NOMO-1 treated with dmso at 0.1 percent for 144 hours (cell line): ENCODE measurements around the gene VAT1.

Experiments used
- DNase-seq: peaks from one replicate; lab custom pipeline; 2025; ENCODE audit not compliant: unreplicated experiment; lab: John Stamatoyannopoulos, UW

The VAT1 gene

GRCh38 chr17:43027091-43028032, 5.2 kb upstream of the VAT1 start:
- no peak for DNase-seq

DNA sequence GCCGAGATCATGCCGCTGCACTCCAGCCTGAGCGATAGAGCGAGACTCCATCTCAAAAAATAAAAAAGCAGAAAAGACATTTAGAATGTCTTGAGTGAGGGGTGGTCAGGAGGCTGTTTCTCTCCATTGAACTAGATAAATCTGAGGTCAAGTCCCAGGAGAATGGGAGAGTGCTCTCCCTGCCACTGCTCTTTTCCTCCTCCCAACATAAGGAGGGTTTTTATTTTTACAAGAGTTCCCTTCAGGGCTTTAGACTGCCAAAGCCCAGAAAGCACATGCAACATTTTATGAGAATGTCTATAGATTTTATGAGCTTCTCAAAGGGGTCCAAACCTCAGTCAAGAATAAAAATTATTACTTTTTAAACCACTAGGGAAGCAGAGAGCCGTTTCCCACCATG, 4.4 kb upstream of the VAT1 start:
- no peak for DNase-seq

- no peak for DNase-seq
These were observed 3.8 kb upstream of the VAT1 start for GRCh38 chr17:43025766-43026537.

GRCh38 chr17:43025290-43025657, 3.1 kb upstream of the VAT1 start:
- no peak for DNase-seq

GRCh38 chr17:43024407-43025289, 2.5 kb upstream of the VAT1 start, which contains the start of gene RND2:
TSS of gene RND2 (plus strand) at chr17:43025231. CDS start at chr17:43025348, 117 bp downstream.
- peak; percentile 86 for DNase-seq

DNA sequence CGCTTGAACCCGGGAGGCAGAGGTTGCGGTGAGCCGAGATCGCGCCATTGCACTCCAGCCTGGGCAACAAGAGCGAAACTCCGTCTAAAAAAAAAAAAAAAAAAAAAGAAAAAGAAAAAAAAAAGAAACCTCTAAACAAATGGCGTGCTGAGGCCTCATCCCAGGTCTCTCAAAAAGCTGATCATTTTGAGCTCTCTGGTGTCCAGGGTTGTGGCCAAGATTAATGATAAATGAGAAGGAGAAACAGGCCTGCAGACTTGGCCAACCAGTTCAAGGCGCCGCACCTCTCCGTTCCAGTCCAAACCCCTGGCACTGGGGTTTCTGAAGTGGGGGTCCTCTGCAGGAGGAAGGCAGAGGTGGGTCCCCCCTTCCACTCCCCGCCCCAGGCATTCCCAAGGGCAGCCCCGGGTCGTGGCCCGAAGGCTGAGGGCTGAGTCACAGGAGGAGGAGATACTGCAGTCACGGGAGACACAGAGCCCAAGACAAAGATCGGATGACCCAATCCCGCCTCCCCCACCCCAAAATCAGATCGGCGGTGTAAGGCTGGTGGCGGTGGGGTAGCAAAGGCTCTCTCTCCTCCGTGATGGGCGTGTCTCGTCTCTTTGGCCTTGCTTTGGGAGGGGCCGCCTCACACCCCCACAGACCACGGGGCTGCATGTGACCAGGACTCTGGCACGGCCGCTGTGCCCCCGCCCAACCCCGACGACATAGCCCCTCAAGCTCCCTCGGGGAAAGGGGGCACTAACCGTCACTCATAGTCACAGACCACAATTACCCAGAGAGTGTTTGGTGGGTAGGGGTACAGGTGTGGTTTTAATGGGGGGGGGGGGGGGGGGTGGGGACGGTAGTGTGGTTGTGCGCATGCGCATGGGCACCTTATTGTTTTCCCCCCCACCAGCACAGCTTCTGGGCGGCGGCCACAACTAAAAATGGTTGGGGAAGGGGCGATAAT, 1.1 kb downstream of the VAT1 start:
- no peak for DNase-seq

DNA sequence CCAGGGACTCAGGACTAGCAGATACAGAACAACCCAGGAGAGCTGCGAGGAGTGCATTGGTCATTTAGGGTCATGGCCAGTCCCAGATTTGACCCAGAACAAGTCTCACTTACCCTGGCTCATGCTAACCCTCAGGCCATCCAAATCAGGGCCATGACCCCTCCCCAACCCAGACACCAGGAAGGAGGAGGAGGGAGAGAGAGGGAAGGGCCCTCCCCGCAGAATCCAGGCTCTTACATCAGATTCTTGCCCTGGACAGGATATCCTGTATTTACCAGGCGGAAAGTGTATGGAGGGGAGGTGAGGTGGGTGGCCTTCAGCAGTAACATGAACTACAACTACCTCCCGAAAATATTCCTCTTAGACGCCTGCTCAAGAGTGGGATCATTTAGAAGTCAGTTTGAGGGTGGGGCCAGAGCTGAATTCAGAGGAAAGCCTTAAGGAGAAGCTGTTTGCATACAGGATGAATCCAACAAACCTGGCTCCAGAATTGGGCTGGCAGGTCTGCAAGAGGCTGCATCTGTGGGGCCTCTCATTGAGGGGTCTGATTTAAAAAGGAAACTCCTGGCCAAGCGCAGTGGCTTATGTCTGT, 2.1 kb downstream of the VAT1 start:
- no peak for DNase-seq

DNA sequence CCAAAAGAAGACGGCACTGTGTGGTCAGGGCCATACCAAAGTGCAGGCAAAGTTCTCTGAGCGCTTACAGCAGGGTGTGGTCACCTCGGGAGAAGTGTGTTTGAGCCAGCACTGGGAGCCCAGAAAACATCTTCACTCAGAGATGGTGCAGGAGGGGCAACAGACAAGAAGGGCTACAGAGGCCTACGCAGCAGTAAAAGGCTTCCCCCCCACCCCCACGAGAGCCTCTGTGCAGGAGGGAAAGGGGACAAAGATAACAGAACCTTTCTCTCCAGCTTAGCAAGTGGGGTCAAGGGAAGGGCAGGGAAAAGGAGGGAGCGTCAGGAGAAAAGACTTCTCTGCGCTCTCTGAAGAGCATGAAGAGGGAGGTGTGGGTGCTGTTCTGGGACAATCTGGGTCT, 2.8 kb downstream of the VAT1 start:
- no peak for DNase-seq

- peak; percentile 54 for DNase-seq
These were observed 3.3 kb downstream of the VAT1 start for GRCh38 chr17:43018932-43019331.

DNA sequence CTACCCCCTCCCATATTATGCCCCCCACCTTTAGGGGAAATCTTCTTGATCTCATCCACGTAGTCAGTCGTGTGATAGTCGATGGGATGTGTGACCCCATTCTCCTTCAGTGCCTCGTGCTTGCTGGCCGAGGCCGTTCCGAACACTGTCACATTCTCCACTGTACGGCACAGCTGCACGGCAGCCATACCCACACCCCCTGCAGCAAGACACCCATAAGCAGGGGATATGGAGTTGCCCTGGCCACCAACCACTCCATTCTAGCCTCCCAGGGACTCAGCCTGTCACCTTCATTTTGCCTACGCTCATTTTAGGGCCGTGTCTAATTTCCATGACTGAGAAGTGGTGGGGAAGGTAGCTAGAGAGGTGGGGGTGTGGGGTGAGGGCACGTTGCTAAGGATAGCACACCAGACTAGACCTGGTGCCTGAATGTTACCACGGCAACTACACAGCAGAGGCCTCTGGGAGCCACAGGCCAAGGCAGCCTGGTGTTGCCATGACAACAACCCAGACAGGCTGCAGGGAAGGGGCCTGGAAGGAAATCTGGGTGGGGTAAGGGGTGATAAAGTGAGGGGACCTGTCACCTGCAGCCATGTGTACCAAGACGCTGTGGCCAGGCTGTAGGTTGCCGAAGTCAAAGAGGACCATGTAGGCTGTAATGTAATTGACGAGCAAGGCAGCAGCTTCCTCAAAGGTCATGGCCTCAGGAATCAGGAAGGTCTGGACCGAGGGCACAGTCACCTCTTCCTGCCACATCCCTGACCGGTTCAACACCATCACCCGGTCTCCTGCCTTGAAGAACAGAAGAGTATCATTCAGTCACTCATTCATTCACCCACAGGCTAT, 4.0 kb downstream of the VAT1 start:
- no peak for DNase-seq

- no peak for DNase-seq
These were observed 6.0 kb downstream of the VAT1 start for GRCh38 chr17:43016216-43016615.

- DNase-seq: no peak
These were observed 6.6 kb downstream of the VAT1 start for GRCh38 chr17:43015579-43015978.

- DNase-seq: no peak
These were observed 7.3 kb downstream of the VAT1 start for GRCh38 chr17:43014649-43015542.

GRCh38 chr17:43014020-43014648, 8.1 kb downstream of the VAT1 start:
- DNase-seq: no peak

- DNase-seq: no peak
These were observed 8.9 kb downstream of the VAT1 start for GRCh38 chr17:43013296-43013695.

GRCh38 chr17:43011728-43012472, 10.3 kb downstream of the VAT1 start:
- DNase-seq: no peak
